Heart right ventricle (tissue), 16 donors: ENCODE results near the gene USHBP1. TPM values are rescaled to one million over a fixed set of nuclear protein-coding genes. Genes with fewer than 3 reads are reported as not detected.
"Not testable (repeated sequence)": the region's sequence is repeated elsewhere in the genome, so short reads cannot be mapped to it uniquely, and the experiment has no call there.

Experiments used
- ATAC-seq, 8 donors: fragments of 200-7000 bp; cut with Tn5 transposase; one replicate each; pipeline ENCODE4 v1.9.1; 2020; ENCODE audit warnings: mild to moderate bottlenecking in 8 of 8, moderate library complexity in 8 of 8, moderate number of reproducible peaks in 1 of 8
- DNase-seq, 2 donors: peaks; one replicate each; pipeline ENCODE4 v3.0.0-alpha.2; 2020
- H3K27ac ChIP-seq, 10 donors: fragments of 200-600 bp; sonication (generic) in 2 of 10; one replicate each; pipeline versions ENCODE4 v1.5.0 to v1.8.0; 2020 to 2022; ENCODE audit warnings: mild to moderate bottlenecking in 3 of 10
- H3K27me3 ChIP-seq, 7 donors: fragments of 200-600 bp; one replicate each; pipeline ENCODE4 v1.8.0; 2021 to 2022; ENCODE audit warnings: mild to moderate bottlenecking in 2 of 7
- H3K36me3 ChIP-seq, 9 donors: fragments of 200-600 bp; sonication (generic) in 1 of 9; one replicate each; pipeline versions ENCODE4 v1.5.0 to v1.8.0; 2020 to 2022; ENCODE audit warnings: mild to moderate bottlenecking in 2 of 9
- H3K4me1 ChIP-seq, 9 donors: fragments of 200-600 bp; sonication (generic) in 1 of 9; one replicate each; pipeline versions ENCODE4 v1.5.0 to v1.8.0; 2020 to 2022; ENCODE audit warnings: mild to moderate bottlenecking in 4 of 9
- H3K4me3 ChIP-seq, 10 donors: fragments of 200-600 bp; sonication (generic) in 2 of 10; one replicate each; pipeline versions ENCODE4 v1.5.0 to v1.8.0; 2020 to 2022; ENCODE audit warnings: mild to moderate bottlenecking in 7 of 10, moderate library complexity in 2 of 10
- H3K9me3 ChIP-seq, 11 donors: fragments of 200-600 bp in 10 of 11; sonication (generic) in 2 of 11; one replicate each; pipeline versions ENCODE4 v1.5.0 to v1.8.0; 2013 to 2022; ENCODE audit warnings: mild to moderate bottlenecking in 2 of 11, control low read depth in 1 of 11, moderate library complexity in 1 of 11
- CTCF ChIP-seq, 9 donors: fragments of 200-600 bp; sonication (generic) in 2 of 9; IDR thresholded peaks; one replicate each; pipeline versions ENCODE4 v1.5.0 to v1.8.0; 2021 to 2022; ENCODE audit warnings: antibody characterized with exemption in 9 of 9, mild to moderate bottlenecking in 5 of 9, moderate library complexity in 1 of 9
- WGBS, 2 donors: extraction: QIAGEN DNeasy Blood & Tissue Kit; methylation state at CpG; one replicate each; pipeline ENCODE4 v1.1.7; 2013; ENCODE audit warnings: inconsistent platforms in 1 of 2; 5-methylcytosine and 5-hydroxymethylcytosine counted together
- intact Hi-C, 10 donors: fragments of 100-400 bp; cut with DNase I; formaldehyde crosslinking; loops; one replicate each; pipeline versions ENCODE4 v1.11.1 to v1.14.2; 2022
- polyA plus RNA-seq, 2 donors: library from polyadenylated mRNA; stranded (reverse); fragments of 200-250 nt; gene quantifications; one replicate each; pipeline ENCODE4 v1.2.3, GENCODE V29; 2013
- total RNA-seq, 10 donors: library from RNA; stranded (reverse); fragmentation: NEBNext Ultra II Directional in 3 of 10; extraction: Animal tissue kit (Norgen Biotek cat#: 25700) in 3 of 10; gene quantifications; one replicate each; pipeline versions ENCODE4 v1.2.1 to v1.2.4, GENCODE V29; 2021 to 2023
- donor health status: Arrhythmogenic right ventricular cardiomyopathy.
- donor health status: ischemic (EF 13 %, LVEDD 7.1; RV severe dilation, severe dysfunction).
- donor health status: healthy with polysubstance abuse.
- donor health status: DM: no; HTN: yes; CAD: no.
- donor health status: DM: no; HTN: no; CAD: no.
- donor health status: ischemic (EF 25% LVEDD 6.9; RV normal size, moderate dysfunction).
- donor health status: ischemic (EF 25% LVEDD 5.7; RV mildly dilated, moderate dysfunction).
- donor health status: healthy.
- donor health status: DM: yes; HTN: yes; CAD: no.
- donor health status: Ischemic cardiomyopathy.
- donor health status: ischemic (EF 35%, LVEDD 5.7; RV mildly dilated, moderate dysfunction).
- donor health status: nonischemic (EF 11% LVEDD 7.7; RV severe dilation, severe dysfunction).
- donor health status: DM: yes; HTN: yes; CAD: no.
- donor health status: PGD.
- donor health status: ischemic (EF 29% LVEDD 5.4; RV normal size, mild dysfunction).
- donor health status: nonischemic (EF 23%, LVEDD 6.1; RV moderate dilation, normal function).

USHBP1 gene
- total and polyA plus RNA-seq, 12 donors, result 3.4 to 30.9 (median 7.1) TPM

GRCh38 chr19:17275441-17276175 lies 11.1 kb upstream of the USHBP1 start:
- intact Hi-C loops, result no loop called here
- H3K9me3 ChIP-seq, result no peaks in the 10 kb centered on the region
- no peak for TF ChIP-seq CTCF (IDR thresholded peaks at IDR 0.05)
- peaks cover 0 to 89% (median 53%) of the 10 kb centered on the region in 9 donors for H3K36me3 ChIP-seq
- no peak overlapping the region for H3K27ac ChIP-seq
- H3K4me3 ChIP-seq, result no peak overlapping the region
- H3K4me1 ChIP-seq, result no peaks in the 10 kb centered on the region
- ATAC-seq (no peak), DNase-seq (no peak)
- 91 to 92% methylated on average over 19 of the region's 19 CpGs for WGBS, 2 donors
- peaks cover 0 to under 1% (median 0%) of the 10 kb centered on the region in 7 donors for H3K27me3 ChIP-seq

- H3K9me3 ChIP-seq, H3K27me3 ChIP-seq, ATAC-seq, DNase-seq, H3K4me3 ChIP-seq, H3K27ac ChIP-seq, intact Hi-C loops, H3K4me1 ChIP-seq: not testable (repeated sequence)
- 95 to 96% methylated on average over 3 of the region's 3 CpGs for WGBS, 2 donors
- peaks cover 0 to 96% (median 53%) of the 10 kb centered on the region in 9 donors for H3K36me3 ChIP-seq
These were observed 10.3 kb upstream of the USHBP1 start for GRCh38 chr19:17274892-17275291.

GRCh38 chr19:17268754-17269153 lies 4.2 kb upstream of the USHBP1 start:
- DNase-seq, result no peak
- Histone ChIP-seq H3K27ac (no peak overlapping the region), H3K4me3 (no peak overlapping the region), H3K36me3 (peaks cover 0 to 52% (median 27%) of the 10 kb centered on the region in 9 donors), H3K27me3 (no peaks in the 10 kb centered on the region), H3K9me3 (no peaks in the 10 kb centered on the region), H3K4me1 (peaks cover 2 to 31% (median 19%) of the 10 kb centered on the region in 9 donors)
- no peak for TF ChIP-seq CTCF (IDR thresholded peaks at IDR 0.05)
- no peak for ATAC-seq
- intact Hi-C loops, result no loop called here
- 94 to 95% methylated on average over 13 of the region's 13 CpGs for WGBS, 2 donors

GRCh38 chr19:17266975-17267788 lies 2.6 kb upstream of the USHBP1 start, which contains the start of gene BABAM1:
Gene BABAM1 (plus strand): TSS chr19:17267443. CDS start chr19:17268807, 1,364 bp downstream.
- peak within 1 kb of the TSS; percentile 18 to 96 (median 82) for H3K27ac ChIP-seq
- intact Hi-C loops, result no loop called here

More at GRCh38 chr19:17266975-17267788, 2.6 kb upstream of the USHBP1 start, which contains the start of gene BABAM1:
- Histone ChIP-seq H3K36me3 (peaks cover 0 to 36% (median 20%) of the 10 kb centered on the region in 9 donors), H3K9me3 (no peaks in the 10 kb centered on the region), H3K4me1 (peaks cover 2 to 36% (median 20%) of the 10 kb centered on the region in 9 donors), H3K4me3 (peak within 1 kb of the TSS; percentile 56 to 97 (median 80)), H3K27me3 (no peaks in the 10 kb centered on the region)
- TF ChIP-seq CTCF (IDR thresholded peaks at IDR 0.05), result no peak
- peak; percentile 87 to 99 for DNase-seq
- WGBS, 2 donors, result 0 to 1% methylated on average over 27 of the region's 27 CpGs
- ATAC-seq, result peak; percentile 95 to 97 (median 96)
